SK-N-SH (cell line): ENCODE data around the gene SBF2. TPM values are rescaled to one million over a fixed set of nuclear protein-coding genes. Genes with fewer than 3 reads are reported as not detected.

Experiments
- CTCF ChIA-PET: fragments of 300-600, 350-600 bp; formaldehyde crosslinking; extraction: SDS; loops from one replicate; lab custom pipeline; 2021; lab: Yijun Ruan, JAX
- POLR2A ChIA-PET: fragments of 350-600 bp; sonication (Branson Sonifier 250); formaldehyde crosslinking; extraction: SDS; loops from one replicate; lab custom pipeline; 2020; ENCODE audit warnings: antibody characterized with exemption, inconsistent platforms; lab: Yijun Ruan, JAX
- DNase-seq: peaks from one replicate; pipeline ENCODE4 v3.0.0; 2012
- H2AFZ ChIP-seq: fragments of 200-600 bp; sonication (generic); 2 replicates; pipeline ENCODE4 v1.8.1; 2016; ENCODE audit warnings: antibody characterized with exemption, mild to moderate bottlenecking, low read depth
- H3F3A ChIP-seq: fragments of 200-600 bp; sonication (generic); replicated peaks from 2 replicates; pipeline ENCODE3; 2016; ENCODE audit warnings: antibody characterized with exemption, mild to moderate bottlenecking; ENCODE audit not compliant: insufficient read depth
- H3K27ac ChIP-seq, 2 experiments: fragments of 200-500 bp in 1 of 2; fragments of 200-600 bp in 1 of 2; sonication (Bioruptor generic) in 1 of 2; sonication (generic), shearing (Covaris generic) in 1 of 2; 2 replicates each; pipeline versions ENCODE4 v1.5.1 to v1.6.1; 2014 to 2016; ENCODE audit warnings: low read depth in 2 of 2, inconsistent platforms in 1 of 2, low read length in 1 of 2, mild to moderate bottlenecking in 1 of 2, mixed read lengths in 1 of 2
- H3K27me3 ChIP-seq: fragments of 200-600 bp; sonication (generic), shearing (Covaris generic); 2 replicates; pipeline ENCODE4 v1.6.1; 2016; ENCODE audit warnings: mixed run types; ENCODE audit not compliant: insufficient read depth
- H3K36me3 ChIP-seq, 2 experiments: fragments of 200-500 bp in 1 of 2; fragments of 200-600 bp in 1 of 2; sonication (Bioruptor generic) in 1 of 2; sonication (generic) in 1 of 2; replicated peaks in 1 of 2; 2 replicates each; pipeline versions ENCODE3 to v1.5.1; 2014 to 2016; ENCODE audit warnings: low read length in 1 of 2, mild to moderate bottlenecking in 1 of 2; ENCODE audit not compliant: insufficient read depth in 2 of 2, control insufficient read depth in 1 of 2
- H3K4me1 ChIP-seq, 2 experiments: fragments of 200-500 bp in 1 of 2; fragments of 200-600 bp in 1 of 2; sonication (Bioruptor generic) in 1 of 2; sonication (generic), shearing (Covaris generic) in 1 of 2; 2 replicates each; pipeline versions ENCODE4 v1.5.1 to v1.6.1; 2014 to 2016; ENCODE audit warnings: low read depth in 1 of 2, low read length in 1 of 2, mixed run types in 1 of 2; ENCODE audit not compliant: insufficient read depth in 2 of 2, control insufficient read depth in 1 of 2
- H3K4me2 ChIP-seq: fragments of 200-600 bp; sonication (generic), shearing (Covaris generic); 2 replicates; pipeline ENCODE4 v1.6.1; 2017; ENCODE audit warnings: mixed run types
- H3K4me3 ChIP-seq, 2 experiments: fragments of 200-500 bp in 1 of 2; fragments of 200-600 bp in 1 of 2; sonication (Bioruptor generic) in 1 of 2; sonication (generic), shearing (Covaris generic) in 1 of 2; 2 replicates each; pipeline versions ENCODE4 v1.5.1 to v1.8.1; 2014 to 2016; ENCODE audit warnings: low read depth in 2 of 2, inconsistent platforms in 1 of 2, low read length in 1 of 2, mild to moderate bottlenecking in 1 of 2, mixed read lengths in 1 of 2, moderate library complexity in 1 of 2
- H3K79me2 ChIP-seq: fragments of 200-600 bp; sonication (generic); 2 replicates; pipeline ENCODE4 v1.8.1; 2017; ENCODE audit warnings: mild to moderate bottlenecking; ENCODE audit not compliant: insufficient read depth
- H3K9ac ChIP-seq: fragments of 200-600 bp; sonication (generic); 2 replicates; pipeline ENCODE4 v1.6.1; 2017; ENCODE audit warnings: mixed run types
- H3K9me2 ChIP-seq: fragments of 200-600 bp; sonication (generic); 2 replicates; pipeline ENCODE4 v1.6.1; 2017; ENCODE audit warnings: mixed run types
- H3K9me3 ChIP-seq: fragments of 200-600 bp; sonication (generic); 2 replicates; pipeline ENCODE4 v1.6.1; 2017; ENCODE audit warnings: mixed run types, mild to moderate bottlenecking, moderate library complexity
- H4K20me1 ChIP-seq: fragments of 200-600 bp; sonication (generic); 2 replicates; pipeline ENCODE4 v1.6.1; 2017; ENCODE audit warnings: mild to moderate bottlenecking, mixed run types; ENCODE audit not compliant: insufficient read depth
- CHD2 ChIP-seq: fragments of 150-350 bp; IDR thresholded peaks from 2 replicates; pipeline ENCODE4 v1.6.1; 2018; ENCODE audit warnings: low read length; ENCODE audit not compliant: partially characterized antibody
- CTCF ChIP-seq: fragments of 200-600 bp; sonication (generic); IDR thresholded peaks from 2 replicates; pipeline ENCODE4 v1.6.1; 2017; ENCODE audit warnings: antibody characterized with exemption, mild to moderate bottlenecking, moderate library complexity
- ELF1 ChIP-seq: IDR thresholded peaks from 2 replicates; pipeline ENCODE4 v1.4.0; 2012
- EZH2phosphoT487 ChIP-seq: fragments of 200-600 bp; sonication (generic); IDR thresholded peaks from 2 replicates; pipeline ENCODE4 v1.6.1; 2017; ENCODE audit warnings: low read depth, mixed run types, mild to moderate bottlenecking, antibody characterized with exemption, moderate library complexity, borderline replicate concordance
- FOSL2 ChIP-seq: IDR thresholded peaks from 2 replicates; pipeline ENCODE4 v1.4.0; 2012; ENCODE audit warnings: low read depth, mild to moderate bottlenecking, moderate library complexity, borderline replicate concordance
- FOXM1 ChIP-seq: IDR thresholded peaks from 2 replicates; pipeline ENCODE4 v1.4.0; 2012; ENCODE audit warnings: low read depth, mild to moderate bottlenecking
- GABPA ChIP-seq: IDR thresholded peaks from 2 replicates; pipeline ENCODE4 v1.4.0; 2012; ENCODE audit warnings: low read depth, mild to moderate bottlenecking
- MXI1 ChIP-seq: IDR thresholded peaks from 2 replicates; pipeline ENCODE4 v1.6.1; 2012; ENCODE audit warnings: mild to moderate bottlenecking, low read depth, low read length, improper control_type of control experiment
- NFIC ChIP-seq: IDR thresholded peaks from 2 replicates; pipeline ENCODE4 v1.4.0; 2012; ENCODE audit warnings: borderline replicate concordance
- PBX3 ChIP-seq: IDR thresholded peaks from 2 replicates; pipeline ENCODE4; 2012
- POLR2AphosphoS5 ChIP-seq: IDR thresholded peaks from 2 replicates; pipeline ENCODE4 v1.6.1; 2012; ENCODE audit warnings: low read depth, low read length
- RAD21 ChIP-seq: IDR thresholded peaks from 2 replicates; pipeline ENCODE4 v1.6.1; 2012; ENCODE audit warnings: mild to moderate bottlenecking, low read length
- RCOR1 ChIP-seq: fragments of 150-350 bp; IDR thresholded peaks from 2 replicates; pipeline ENCODE4 v1.6.1; 2017; ENCODE audit warnings: antibody characterized with exemption, low read length
- RXRA ChIP-seq: IDR thresholded peaks from 2 replicates; pipeline ENCODE4 v1.4.0; 2012; ENCODE audit warnings: low read depth, mild to moderate bottlenecking, borderline replicate concordance
- SIN3A ChIP-seq: IDR thresholded peaks from 2 replicates; pipeline ENCODE4 v1.6.1; 2012; ENCODE audit warnings: low read depth, mild to moderate bottlenecking, low read length, moderate library complexity, borderline replicate concordance
- SMC3 ChIP-seq: IDR thresholded peaks from 2 replicates; pipeline ENCODE4 v1.6.1; 2012; ENCODE audit warnings: low read depth, low read length, improper control_type of control experiment
- TCF12 ChIP-seq: IDR thresholded peaks from 2 replicates; pipeline ENCODE4 v1.4.0; 2012
- USF1 ChIP-seq: IDR thresholded peaks from 2 replicates; pipeline ENCODE4 v1.4.0; 2012; ENCODE audit warnings: low read depth, borderline replicate concordance
- YY1 ChIP-seq: IDR thresholded peaks from 2 replicates; pipeline ENCODE4 v1.4.0; 2012; ENCODE audit warnings: low read depth, mild to moderate bottlenecking
- WGBS: methylation state at CpG from one replicate; pipeline ENCODE4 v1.1.6; 2017; ENCODE audit warnings: low lambda C conversion rate; 5-methylcytosine and 5-hydroxymethylcytosine counted together
- polyA plus RNA-seq, 3 experiments: library from polyadenylated mRNA; depleted of rRNA; stranded (reverse); fragments of >200 nt; gene quantifications; 2 replicates each; pipeline ENCODE4 v1.2.3, GENCODE V29; 2012

SBF2 gene
- polyA plus RNA-seq, 1 of the 3 experiments (the other 2 are of a cell fraction) = 23.0 TPM

GRCh38 chr11:10019906-10020682 is 273.9 kb downstream of the SBF2 start:
- CTCF ChIA-PET = interaction anchor here (0.7 to 0.9 kb wide), 2 partner anchors 48 to 283 kb away, joined by 3 read pairs; no protein-coding TSS in a partner anchor
- no peak overlapping the region for H3K4me3 ChIP-seq
- no peak overlapping the region for H3K4me2 ChIP-seq

GRCh38 chr11:10017911-10018310 is 276.1 kb downstream of the SBF2 start:
- Histone ChIP-seq H4K20me1 (no peaks in the 10 kb centered on the region), H3K9ac (no peak overlapping the region), H3K4me1 (peaks cover 0 to 13% of the 10 kb centered on the region in 2 experiments; a peak in 2 of 4 replicates), H3K9me3 (no peaks in the 10 kb centered on the region), H2AFZ (no peak overlapping the region), H3K27ac (no peak overlapping the region), H3F3A (no peaks in the 10 kb centered on the region), H3K9me2 (no peaks in the 10 kb centered on the region), H3K79me2 (no peaks in the 10 kb centered on the region), H3K4me3 (no peak overlapping the region), H3K36me3 (peaks cover 0 to 31% of the 10 kb centered on the region in 2 experiments), H3K4me2 (no peak overlapping the region), H3K27me3 (no peaks in the 10 kb centered on the region)
- ChIA-PET CTCF (interaction anchor here (1.2 kb wide), 1 partner anchor 10 kb away, joined by 3 read pairs; no protein-coding TSS in a partner anchor), POLR2A (no interaction called here)
- TF ChIP-seq RCOR1 (no peak), PBX3 (no peak), RXRA (no peak), FOSL2 (no peak), NFIC (no peak), SIN3A (no peak), CTCF (no peak), TCF12 (no peak), RAD21 (no peak), SMC3 (no peak), MXI1 (no peak), YY1 (no peak)
- no peak for DNase-seq
- 97% methylated on average over 1 of the region's 1 CpG for WGBS

More at GRCh38 chr11:10019906-10020682, 273.9 kb downstream of the SBF2 start:
- WGBS = 95% methylated on average over 7 of the region's 7 CpGs
- Histone ChIP-seq H3K27ac (peak overlapping the region in 1 of 2 experiments; percentile 94; a peak in 2 of 4 replicates), H3K27me3 (no peaks in the 10 kb centered on the region), H2AFZ (no peak overlapping the region), H3K4me1 (peaks cover 0 to 17% of the 10 kb centered on the region in 2 experiments; a peak in 2 of 4 replicates), H3F3A (no peaks in the 10 kb centered on the region), H3K79me2 (no peaks in the 10 kb centered on the region), H3K9me3 (no peaks in the 10 kb centered on the region), H4K20me1 (no peaks in the 10 kb centered on the region), H3K9me2 (no peaks in the 10 kb centered on the region), H3K36me3 (peaks cover 5 to 25% of the 10 kb centered on the region in 2 experiments), H3K9ac (no peak overlapping the region)
- TF ChIP-seq EZH2phosphoT487 (no peak), USF1 (no peak), GABPA (no peak), MXI1 (no peak), ELF1 (no peak), POLR2AphosphoS5 (no peak), RAD21 (no peak), FOSL2 (no peak), CHD2 (no peak), FOXM1 (no peak)
- POLR2A ChIA-PET = no interaction called here
- no peak for DNase-seq
